Measurements from ENCODE around the gene PFKL. TPM values are rescaled to one million over a fixed set of nuclear protein-coding genes. Genes with fewer than 3 reads are reported as not detected.

The PFKL gene
- total RNA-seq, 3 donors from 2014 or later (not counting 1 experiment from before 2014, with no cell fraction given): 89.7 to 91.3 (median 89.9) TPM

- H3K27ac Mint-ChIP-seq: no peak overlapping the region
Observed at GRCh38 chr21:44314561-44314960, 14.7 kb downstream of the PFKL start.

GRCh38 chr21:44315691-44316203, 15.9 kb downstream of the PFKL start:
- Mint-ChIP-seq H3K9me3 (no peaks in the 10 kb centered on the region), H3K4me3 (no peak overlapping the region), H3K4me1 (peaks cover 0 to 9% of the 10 kb centered on the region in 2 donors), H3K36me3 (no peaks in the 10 kb centered on the region), H3K27me3 (ENCODE audit: low read depth in 2 of 2) (no peaks in the 10 kb centered on the region), H3K27ac (no peak overlapping the region)
- Histone ChIP-seq H3K4me3 (ENCODE audit: low read length) (no peak overlapping the region), H3K4me1 (ENCODE audit: control insufficient read depth, insufficient read depth, low read length) (no peaks in the 10 kb centered on the region), H3K9me3 (ENCODE audit: control insufficient read depth, insufficient read depth, low read length) (no peaks in the 10 kb centered on the region), H3K27ac (ENCODE audit: low read length) (no peak overlapping the region), H3K36me3 (ENCODE audit: control insufficient read depth, insufficient read depth, low read length) (peaks cover 42% of the 10 kb centered on the region), H3K27me3 (ENCODE audit: control insufficient read depth, insufficient read depth, low read length) (no peaks in the 10 kb centered on the region)
- DNase-seq: no peak
- 95% methylated on average over 15 of the region's 16 CpGs for WGBS (ENCODE audit: insufficient coverage)
- no peak for ATAC-seq
- intact Hi-C loops (cut with micrococcal nuclease): no loop called here
- TF ChIP-seq CTCF (IDR thresholded peaks at IDR 0.05): no peak

More at GRCh38 chr21:44314561-44314960, 14.7 kb downstream of the PFKL start:
- H3K27ac ChIP-seq (ENCODE audit: low read length): no peak overlapping the region
- H3K4me3 Mint-ChIP-seq: no peak overlapping the region
- intact Hi-C loops (cut with micrococcal nuclease): no loop called here
- ATAC-seq (no peak), DNase-seq (no peak)
- H3K4me1 Mint-ChIP-seq: peaks cover 0 to 9% of the 10 kb centered on the region in 2 donors
- H3K36me3 ChIP-seq (ENCODE audit: control insufficient read depth, insufficient read depth, low read length): peaks cover 46% of the 10 kb centered on the region
- H3K9me3 ChIP-seq (ENCODE audit: control insufficient read depth, insufficient read depth, low read length): no peaks in the 10 kb centered on the region
- no peak for TF ChIP-seq CTCF (IDR thresholded peaks at IDR 0.05)
- no peaks in the 10 kb centered on the region for H3K9me3 Mint-ChIP-seq
- no peaks in the 10 kb centered on the region for H3K27me3 ChIP-seq (ENCODE audit: control insufficient read depth, insufficient read depth, low read length)
- H3K4me3 ChIP-seq (ENCODE audit: low read length): no peak overlapping the region
- H3K27me3 Mint-ChIP-seq (ENCODE audit: low read depth in 2 of 2): no peaks in the 10 kb centered on the region
- no peaks in the 10 kb centered on the region for H3K36me3 Mint-ChIP-seq
- no peaks in the 10 kb centered on the region for H3K4me1 ChIP-seq (ENCODE audit: control insufficient read depth, insufficient read depth, low read length)
- 97% methylated on average over 11 of the region's 11 CpGs for WGBS (ENCODE audit: insufficient coverage)

GRCh38 chr21:44316277-44316900, 16.5 kb downstream of the PFKL start:
- no peak overlapping the region for H3K4me3 Mint-ChIP-seq
- 93% methylated on average over 27 of the region's 27 CpGs for WGBS (ENCODE audit: insufficient coverage)
- DNase-seq: no peak
- Histone ChIP-seq H3K9me3 (ENCODE audit: control insufficient read depth, insufficient read depth, low read length) (no peaks in the 10 kb centered on the region), H3K27me3 (ENCODE audit: control insufficient read depth, insufficient read depth, low read length) (no peaks in the 10 kb centered on the region), H3K4me3 (ENCODE audit: low read length) (no peak overlapping the region), H3K36me3 (ENCODE audit: control insufficient read depth, insufficient read depth, low read length) (peaks cover 36% of the 10 kb centered on the region), H3K27ac (ENCODE audit: low read length) (no peak overlapping the region), H3K4me1 (ENCODE audit: control insufficient read depth, insufficient read depth, low read length) (no peaks in the 10 kb centered on the region)
- ATAC-seq: no peak
- H3K9me3 Mint-ChIP-seq: no peaks in the 10 kb centered on the region
- no peaks in the 10 kb centered on the region for H3K27me3 Mint-ChIP-seq (ENCODE audit: low read depth in 2 of 2)
- no peaks in the 10 kb centered on the region for H3K36me3 Mint-ChIP-seq
- no peak overlapping the region for H3K27ac Mint-ChIP-seq
- peaks cover 0 to 5% of the 10 kb centered on the region in 2 donors for H3K4me1 Mint-ChIP-seq
- intact Hi-C loops (cut with micrococcal nuclease): no loop called here
- TF ChIP-seq CTCF (IDR thresholded peaks at IDR 0.05): no peak
